ENCODE data around the gene ZGLP1. TPM values are rescaled to one million over a fixed set of nuclear protein-coding genes. Genes with fewer than 3 reads are reported as not detected.

The ZGLP1 gene
- polyA plus RNA-seq, 1 donor (not counting 4 experiments of a cell fraction or from before 2014, with no cell fraction given) = 0.43 TPM

- H3K9me1 ChIP-seq (ENCODE audit: control insufficient read depth, extremely low read depth, insufficient read depth, low read length) = no peaks in the 10 kb centered on the region
- peaks cover 22% of the 10 kb centered on the region for H3K79me2 ChIP-seq (ENCODE audit: control insufficient read depth, insufficient read depth, low read length)
- H2AFZ ChIP-seq (ENCODE audit: control insufficient read depth, low read length) = no peak overlapping the region
- H3K4me2 ChIP-seq (ENCODE audit: control insufficient read depth, extremely low read depth, insufficient read depth, low read depth, low read length) = no peak overlapping the region
- no peak for TF ChIP-seq CTCF (optimal IDR thresholded peaks at IDR 0.05 in 1 of 3, IDR thresholded peaks at IDR 0.05 in 1 of 3, conservative IDR thresholded peaks at IDR 0.05 in 1 of 3; ENCODE audit: extremely low read depth in 1 of 3, insufficient read depth in 2 of 3, low read length in 3 of 3)
- no peak for TF ChIP-seq EZH2 (IDR thresholded peaks at IDR 0.05; ENCODE audit: low read length)
- no peak for FAIRE-seq
- H3K27ac ChIP-seq (ENCODE audit: control insufficient read depth, insufficient read depth, low read length) = no peak overlapping the region
- H3K9me3 ChIP-seq (ENCODE audit: control insufficient read depth, low read depth, low read length) = no peaks in the 10 kb centered on the region
- dilution Hi-C loops (cut with MboI; ENCODE audit: extremely low pct_ligation_motif_present, low sequenced_read_pairs) = no loop called here
- H3K27me3 ChIP-seq (ENCODE audit: control insufficient read depth, extremely low read depth, insufficient read depth, low read length) = no peaks in the 10 kb centered on the region
- no peaks in the 10 kb centered on the region for H4K20me1 ChIP-seq (ENCODE audit: control insufficient read depth, extremely low read depth, insufficient read depth, low read length)
- no peak for DNase-seq (ENCODE audit: low read depth, low spot score)
- peaks cover 19% of the 10 kb centered on the region for H3K4me1 ChIP-seq (ENCODE audit: control insufficient read depth, extremely low read depth, insufficient read depth, low read length)
- peak overlapping the region in 1 of 3 experiments; percentile 92 for H3K4me3 ChIP-seq (ENCODE audit: control insufficient read depth in 2 of 3, extremely low read depth in 1 of 3, insufficient read depth in 2 of 3, low read depth in 1 of 3, low read length in 3 of 3)
- H3K36me3 ChIP-seq (ENCODE audit: control insufficient read depth in 2 of 2, extremely low read depth in 1 of 2, insufficient read depth in 2 of 2, low read length in 2 of 2) = peaks cover 0 to 2% of the 10 kb centered on the region in 2 experiments
- H3K9ac ChIP-seq (ENCODE audit: control insufficient read depth, extremely low read depth, insufficient read depth, low read length) = no peak overlapping the region
Measured at GRCh38 chr19:10335352-10335985, 25.9 kb upstream of the ZGLP1 start.

GRCh38 chr19:10334588-10335351 is 25.2 kb upstream of the ZGLP1 start:
- DNase-seq (ENCODE audit: low read depth, low spot score) (peak; percentile 59), FAIRE-seq (no peak)
- no peak for TF ChIP-seq CTCF (optimal IDR thresholded peaks at IDR 0.05 in 1 of 3, IDR thresholded peaks at IDR 0.05 in 1 of 3, conservative IDR thresholded peaks at IDR 0.05 in 1 of 3; ENCODE audit: extremely low read depth in 1 of 3, insufficient read depth in 2 of 3, low read length in 3 of 3)
- no peak for TF ChIP-seq EZH2 (IDR thresholded peaks at IDR 0.05; ENCODE audit: low read length)
- Histone ChIP-seq H3K36me3 (ENCODE audit: control insufficient read depth in 2 of 2, extremely low read depth in 1 of 2, insufficient read depth in 2 of 2, low read length in 2 of 2) (peaks cover 4 to 7% of the 10 kb centered on the region in 2 experiments), H3K9me3 (ENCODE audit: control insufficient read depth, low read depth, low read length) (no peaks in the 10 kb centered on the region), H3K79me2 (ENCODE audit: control insufficient read depth, insufficient read depth, low read length) (peaks cover 27% of the 10 kb centered on the region), H3K4me3 (ENCODE audit: control insufficient read depth in 2 of 3, extremely low read depth in 1 of 3, insufficient read depth in 2 of 3, low read depth in 1 of 3, low read length in 3 of 3) (peak overlapping the region; percentile 70 to 94 (median 92)), H4K20me1 (ENCODE audit: control insufficient read depth, extremely low read depth, insufficient read depth, low read length) (no peaks in the 10 kb centered on the region), H3K9ac (ENCODE audit: control insufficient read depth, extremely low read depth, insufficient read depth, low read length) (peak overlapping the region; percentile 66), H3K4me1 (ENCODE audit: control insufficient read depth, extremely low read depth, insufficient read depth, low read length) (peaks cover 19% of the 10 kb centered on the region), H3K27me3 (ENCODE audit: control insufficient read depth, extremely low read depth, insufficient read depth, low read length) (no peaks in the 10 kb centered on the region), H3K4me2 (ENCODE audit: control insufficient read depth, extremely low read depth, insufficient read depth, low read depth, low read length) (peak overlapping the region; percentile 99), H2AFZ (ENCODE audit: control insufficient read depth, low read length) (peak overlapping the region; percentile 94), H3K27ac (ENCODE audit: control insufficient read depth, insufficient read depth, low read length) (no peak overlapping the region), H3K9me1 (ENCODE audit: control insufficient read depth, extremely low read depth, insufficient read depth, low read length) (no peaks in the 10 kb centered on the region)
- dilution Hi-C loops (cut with MboI; ENCODE audit: extremely low pct_ligation_motif_present, low sequenced_read_pairs) = no loop called here
